NT2/D1 (cell line): Measurements from ENCODE around the gene WFS1.

Source experiments
- SUZ12 ChIP-seq: IDR thresholded peaks from 2 replicates; pipeline ENCODE4 v1.6.1; 2011; ENCODE audit not compliant: insufficient read length, insufficient read depth; ENCODE audit errors: extremely low read depth
- YY1 ChIP-seq: IDR thresholded peaks from 2 replicates; pipeline ENCODE4 v1.6.1; 2011; ENCODE audit not compliant: insufficient read length, insufficient read depth
- ZNF274 ChIP-seq: IDR thresholded peaks from 2 replicates; pipeline ENCODE4 v1.6.1; 2011; ENCODE audit warnings: mild to moderate bottlenecking, low read depth, low read length

DNA sequence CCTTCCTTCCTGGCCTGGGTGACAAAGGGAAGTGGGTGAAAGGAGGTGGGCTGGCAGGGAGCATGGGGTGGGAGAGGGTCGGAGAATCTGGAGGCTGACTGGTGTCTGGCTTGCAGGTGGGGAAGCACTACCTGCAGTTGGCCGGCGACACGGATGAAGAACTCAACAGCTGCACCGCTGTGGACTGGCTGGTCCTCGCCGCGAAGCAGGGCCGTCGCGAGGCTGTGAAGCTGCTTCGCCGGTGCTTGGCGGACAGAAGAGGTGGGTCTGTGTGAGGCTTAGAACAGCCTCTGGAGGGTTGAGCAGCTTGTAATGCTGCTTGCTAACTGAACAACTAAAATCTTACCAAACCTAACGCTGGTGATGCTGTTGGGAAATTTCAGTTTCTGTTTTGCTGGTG, 19.2 kb downstream of the WFS1 start:
- TF ChIP-seq ZNF274: no peak
- TF ChIP-seq YY1: no peak
- no peak for TF ChIP-seq SUZ12
